GM12801 (cell line): ENCODE measurements around the gene CD40.

Experiments used
- TF ChIP-seq, protein P1 (sequence below): IDR thresholded peaks from one replicate; pipeline ENCODE4 v1.5.1; 2011; ENCODE audit warnings: control low read depth; ENCODE audit not compliant: insufficient read length; ENCODE audit errors: extremely low read depth

The CD40 gene

GRCh38 chr20:46156065-46156464, 38.0 kb downstream of the CD40 start:
- TF ChIP-seq, protein P1, sequence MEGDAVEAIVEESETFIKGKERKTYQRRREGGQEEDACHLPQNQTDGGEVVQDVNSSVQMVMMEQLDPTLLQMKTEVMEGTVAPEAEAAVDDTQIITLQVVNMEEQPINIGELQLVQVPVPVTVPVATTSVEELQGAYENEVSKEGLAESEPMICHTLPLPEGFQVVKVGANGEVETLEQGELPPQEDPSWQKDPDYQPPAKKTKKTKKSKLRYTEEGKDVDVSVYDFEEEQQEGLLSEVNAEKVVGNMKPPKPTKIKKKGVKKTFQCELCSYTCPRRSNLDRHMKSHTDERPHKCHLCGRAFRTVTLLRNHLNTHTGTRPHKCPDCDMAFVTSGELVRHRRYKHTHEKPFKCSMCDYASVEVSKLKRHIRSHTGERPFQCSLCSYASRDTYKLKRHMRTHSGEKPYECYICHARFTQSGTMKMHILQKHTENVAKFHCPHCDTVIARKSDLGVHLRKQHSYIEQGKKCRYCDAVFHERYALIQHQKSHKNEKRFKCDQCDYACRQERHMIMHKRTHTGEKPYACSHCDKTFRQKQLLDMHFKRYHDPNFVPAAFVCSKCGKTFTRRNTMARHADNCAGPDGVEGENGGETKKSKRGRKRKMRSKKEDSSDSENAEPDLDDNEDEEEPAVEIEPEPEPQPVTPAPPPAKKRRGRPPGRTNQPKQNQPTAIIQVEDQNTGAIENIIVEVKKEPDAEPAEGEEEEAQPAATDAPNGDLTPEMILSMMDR = no peak

DNA sequence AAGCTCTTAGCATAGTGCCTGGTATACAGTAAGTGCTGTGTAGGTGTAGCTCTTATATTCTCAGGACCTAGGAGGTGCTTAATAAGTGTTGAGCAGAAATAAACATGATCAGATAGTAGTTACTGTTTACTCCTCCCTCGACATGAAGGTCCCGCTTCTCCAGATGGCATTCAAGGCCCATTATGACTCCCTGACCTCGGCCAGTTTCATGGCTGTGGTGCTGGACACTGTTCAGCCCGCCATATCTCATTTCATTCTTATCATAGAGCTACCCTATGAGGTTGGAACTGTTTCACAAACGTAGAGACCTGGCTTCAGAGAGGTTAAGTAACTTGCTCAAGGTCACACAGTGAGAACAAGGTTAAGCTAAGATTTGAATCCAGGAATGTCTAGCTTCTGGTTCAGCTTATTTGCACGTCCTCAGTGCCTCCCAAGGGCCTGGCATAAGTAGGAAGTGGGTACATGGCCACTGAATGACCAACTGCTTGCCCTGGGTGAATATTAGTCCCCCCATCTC, 39.0 kb downstream of the CD40 start:
- TF ChIP-seq, protein P1 = no peak

DNA sequence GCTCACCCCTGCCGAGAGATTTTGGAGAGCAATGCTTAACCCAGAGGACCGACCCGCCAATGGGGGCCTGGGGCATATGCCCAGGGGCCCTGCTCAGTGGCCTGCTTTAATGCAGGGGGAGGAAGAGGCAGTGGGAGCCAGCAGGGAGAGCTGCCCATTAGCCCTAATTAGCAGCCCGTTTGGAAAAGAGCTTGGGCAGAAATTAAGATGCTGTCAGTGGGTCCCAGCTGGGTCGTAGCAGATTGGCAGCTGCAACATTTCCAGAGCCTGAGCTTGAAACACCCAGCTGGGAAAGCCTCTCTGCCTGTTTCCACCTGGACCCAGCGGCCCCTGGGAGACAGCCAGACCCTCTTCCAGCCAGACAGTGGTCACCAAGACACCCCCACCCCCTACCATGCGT, 39.5 kb downstream of the CD40 start:
- TF ChIP-seq, protein P1 = no peak

DNA sequence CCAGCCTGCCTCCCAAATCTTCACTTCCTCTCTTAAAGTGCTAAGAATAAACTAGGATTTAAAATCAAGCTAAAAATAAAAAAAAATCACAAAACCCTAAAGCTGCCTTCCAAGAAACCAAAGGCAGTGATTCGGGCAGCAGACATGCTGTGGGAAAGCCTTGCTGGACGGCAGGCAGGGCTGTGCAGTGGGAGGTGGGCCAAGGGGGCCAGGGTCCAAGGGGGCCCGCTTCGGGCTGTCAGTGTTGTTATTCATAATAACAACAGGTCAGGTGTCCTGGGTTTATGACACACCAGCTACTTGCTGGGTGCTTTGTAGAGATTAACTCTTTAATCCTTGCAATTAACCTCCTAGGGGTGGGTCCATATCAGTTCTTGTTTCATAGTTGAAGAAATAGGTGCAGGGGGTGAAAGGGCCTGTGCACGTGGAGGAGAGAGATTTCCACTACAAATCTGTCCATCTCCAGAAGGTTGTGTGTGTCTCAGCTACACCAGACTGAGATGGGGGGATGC, 40.4 kb downstream of the CD40 start:
- TF ChIP-seq, protein P1 = no peak

GRCh38 chr20:46159101-46159897, 41.2 kb downstream of the CD40 start:
- TF ChIP-seq, protein P1 = no peak

- TF ChIP-seq, protein P1 = no peak
These were observed 42.5 kb downstream of the CD40 start for GRCh38 chr20:46160661-46161060.

GRCh38 chr20:46161921-46162320, 43.8 kb downstream of the CD40 start:
- TF ChIP-seq, protein P1 = no peak
